Posterior vena cava (tissue), 2 donors: ENCODE results near the gene SOAT2. TPM values are rescaled to one million over a fixed set of nuclear protein-coding genes. Genes with fewer than 3 reads are reported as not detected.
A peak's percentile ranks its signal among the peaks of the same experiment; 100 is the strongest.
"Not testable (repeated sequence)": the region's sequence is repeated elsewhere in the genome, so short reads cannot be mapped to it uniquely, and the experiment has no call there.

Experiments
- DNase-seq: peaks from one replicate; pipeline ENCODE4 v3.0.0-alpha.2; 2020; ENCODE audit warnings: low spot score
- intact Hi-C, 2 donors: fragments of 100-400 bp; cut with DNase I; formaldehyde crosslinking; loops; one replicate each; pipeline versions ENCODE4 v1.14.1 to v1.14.2; 2022 to 2023
- total RNA-seq, 2 donors: library from RNA; stranded (reverse); fragmentation: NEBNext Ultra II Directional; extraction: Animal tissue kit (Norgen Biotek cat#: 25700); gene quantifications; one replicate each; pipeline ENCODE4 v1.2.1, GENCODE V29; 2021
- donor health status: DM: yes; HTN: yes; CAD: no.
- donor health status: DM: yes; HTN: yes; CAD: no.

SOAT2 gene
- total RNA-seq, 2 donors from 2014 or later: 0.32 to 0.90 TPM

DNA sequence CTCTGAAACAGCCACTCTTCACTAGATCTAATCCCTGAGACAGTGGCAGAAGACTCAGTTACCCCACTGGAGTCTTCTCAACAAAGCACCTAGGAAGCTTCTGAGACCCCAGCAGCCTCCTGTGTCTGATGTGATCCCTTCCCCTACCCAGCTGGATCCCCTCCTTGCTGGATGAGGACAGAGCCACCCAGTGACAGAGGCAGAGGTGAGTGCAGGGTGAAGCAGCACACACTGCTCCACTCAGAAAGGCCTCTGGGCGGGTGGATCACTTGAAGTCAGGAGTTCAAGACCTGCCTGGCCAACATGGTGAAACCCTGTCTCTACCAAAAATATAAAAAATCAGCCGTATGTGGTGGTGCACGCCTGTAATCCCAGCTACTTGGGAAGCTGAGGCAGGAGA, 26.8 kb upstream of the SOAT2 start:
- DNase-seq: no peak
- intact Hi-C loops: no loop called here

- intact Hi-C loops: no loop called here
- DNase-seq: no peak
These were observed 26.3 kb upstream of the SOAT2 start for GRCh38 chr12:53077030-53077429.

GRCh38 chr12:53078425-53079225, 24.7 kb upstream of the SOAT2 start:
- intact Hi-C loops: no loop called here
- DNase-seq: no peak

- DNase-seq: peak; percentile 99
- intact Hi-C loops: no loop called here
These were observed 23.8 kb upstream of the SOAT2 start, which contains the start of gene SPRYD3 for GRCh38 chr12:53079226-53080117. Gene SPRYD3, minus strand, starts transcription at chr12:53079390. Its CDS starts 57 bp downstream, at chr12:53079333.

GRCh38 chr12:53082637-53083175, 20.6 kb upstream of the SOAT2 start:
- intact Hi-C loops: no loop called here
- no peak for DNase-seq

DNA sequence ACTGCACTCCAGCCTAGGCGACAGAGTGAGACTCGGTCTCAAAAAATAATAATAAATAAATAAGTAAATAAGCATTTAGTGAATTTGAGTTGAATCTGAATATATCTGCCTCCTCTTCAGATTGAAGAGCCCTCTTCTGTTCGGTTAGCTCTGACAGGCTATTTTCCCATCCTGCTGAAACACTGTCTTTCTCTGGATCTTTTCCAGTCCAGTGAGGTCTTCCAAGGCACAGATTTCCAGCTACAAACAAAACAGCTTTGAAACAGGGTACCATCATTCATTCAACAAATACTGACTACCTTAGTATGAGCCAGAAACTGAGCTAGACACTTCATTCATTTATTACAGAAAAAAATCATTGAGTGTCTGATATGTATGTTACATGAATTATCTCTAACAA, 16.9 kb upstream of the SOAT2 start:
- DNase-seq: no peak
- intact Hi-C loops: no loop called here

DNA sequence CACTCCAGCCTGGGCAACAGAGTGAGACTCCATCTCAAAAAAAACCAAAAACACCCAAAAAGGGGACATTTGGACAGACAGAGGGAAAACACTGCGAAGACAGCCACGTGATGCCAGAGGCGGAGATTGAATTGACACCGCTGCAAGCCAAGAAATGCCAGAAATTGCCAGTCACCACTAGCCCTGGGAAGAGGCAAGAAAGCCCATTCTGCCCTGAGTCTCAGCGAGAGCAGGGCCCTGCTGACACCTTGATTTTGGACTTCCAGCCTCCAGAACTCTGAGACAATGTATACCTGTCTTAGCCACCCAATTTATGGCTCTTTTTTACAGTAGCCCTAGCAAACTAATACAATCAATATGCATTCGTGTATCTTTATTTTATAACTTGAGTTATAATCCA, 13.2 kb upstream of the SOAT2 start:
- DNase-seq: no peak

GRCh38 chr12:53090554-53090953, 12.7 kb upstream of the SOAT2 start:
- intact Hi-C loops: loop anchor here in 1 of 2 donors (1.0 kb wide), 1 partner anchor 38 kb away; no protein-coding TSS in a partner anchor
- DNase-seq: no peak

More for the DNA sequence above, 13.2 kb upstream of the SOAT2 start:
- intact Hi-C loops: loop anchor here in 1 of 2 donors (1.0 kb wide), 1 partner anchor 38 kb away; no protein-coding TSS in a partner anchor

- no peak for DNase-seq
- intact Hi-C loops: no loop called here
These were observed 11.5 kb upstream of the SOAT2 start for GRCh38 chr12:53091756-53092155.

- DNase-seq: no peak
- intact Hi-C loops: no loop called here
These were observed 9.4 kb upstream of the SOAT2 start for GRCh38 chr12:53093777-53094393.

GRCh38 chr12:53094394-53094787, 8.9 kb upstream of the SOAT2 start:
- intact Hi-C loops: no loop called here
- no peak for DNase-seq

- DNase-seq, intact Hi-C loops: not testable (repeated sequence)
These were observed 8.3 kb upstream of the SOAT2 start for GRCh38 chr12:53094796-53095595.

GRCh38 chr12:53095596-53095895, 7.7 kb upstream of the SOAT2 start:
- DNase-seq, intact Hi-C loops: not testable (repeated sequence)

- intact Hi-C loops: no loop called here
- peak; percentile 95 for DNase-seq
These were observed 7.1 kb upstream of the SOAT2 start for GRCh38 chr12:53096089-53096741.

GRCh38 chr12:53096759-53097158, 6.5 kb upstream of the SOAT2 start:
- no peak for DNase-seq
- intact Hi-C loops: no loop called here

- DNase-seq: no peak
- intact Hi-C loops: no loop called here
These were observed 6.1 kb upstream of the SOAT2 start for GRCh38 chr12:53097207-53097563.

DNA sequence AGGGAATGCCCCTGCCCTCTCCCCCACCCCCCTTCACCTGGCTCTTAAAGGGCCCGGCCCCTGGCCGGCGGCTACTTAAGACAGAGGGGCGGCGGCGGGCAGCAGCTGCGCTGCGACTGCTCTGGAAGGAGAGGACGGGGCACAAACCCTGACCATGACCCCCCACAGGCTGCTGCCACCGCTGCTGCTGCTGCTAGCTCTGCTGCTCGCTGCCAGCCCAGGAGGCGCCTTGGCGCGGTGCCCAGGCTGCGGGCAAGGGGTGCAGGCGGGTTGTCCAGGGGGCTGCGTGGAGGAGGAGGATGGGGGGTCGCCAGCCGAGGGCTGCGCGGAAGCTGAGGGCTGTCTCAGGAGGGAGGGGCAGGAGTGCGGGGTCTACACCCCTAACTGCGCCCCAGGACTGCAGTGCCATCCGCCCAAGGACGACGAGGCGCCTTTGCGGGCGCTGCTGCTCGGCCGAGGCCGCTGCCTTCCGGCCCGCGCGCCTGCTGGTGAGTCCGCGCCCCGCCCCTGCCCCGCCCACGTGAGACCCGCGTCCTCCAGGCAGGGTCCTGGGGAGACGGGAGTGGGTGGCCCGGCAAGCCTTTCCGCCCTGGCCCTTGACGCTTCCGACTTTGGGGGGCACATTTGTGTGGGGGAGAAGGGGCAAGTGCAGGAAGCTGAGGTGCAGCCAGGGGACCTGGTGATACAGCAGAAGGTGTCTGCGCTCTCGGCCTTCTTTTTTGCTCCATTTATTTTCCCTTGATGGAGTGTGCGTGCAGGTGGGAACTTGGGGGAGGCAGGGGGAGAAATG, 5.5 kb upstream of the SOAT2 start, which contains the start of gene IGFBP6:
Gene IGFBP6, plus strand, starts transcription at position 104 of the 790 bp plus-strand sequence. Its CDS starts 51 bp downstream, at position 155.
- intact Hi-C loops: no loop called here
- peak; percentile 88 for DNase-seq
